ENCODE data around the gene DHRS1. TPM values are rescaled to one million over a fixed set of nuclear protein-coding genes. Genes with fewer than 3 reads are reported as not detected.
A peak's percentile ranks its signal among the peaks of the same experiment; 100 is the strongest.

Gene DHRS1
- total RNA-seq, 1 experiment from 2014 or later: 6.9 TPM

- DNase-seq (ENCODE audit: low read depth): no peak
These were observed 11.3 kb upstream of the DHRS1 start, which contains the start of gene LTB4R for GRCh38 chr14:24310646-24311604. TSS of gene LTB4R (plus strand) at chr14:24311502. CDS start at chr14:24315652, 4,150 bp downstream.

GRCh38 chr14:24310265-24310645 lies 10.7 kb upstream of the DHRS1 start:
- DNase-seq (ENCODE audit: low read depth): no peak

DNA sequence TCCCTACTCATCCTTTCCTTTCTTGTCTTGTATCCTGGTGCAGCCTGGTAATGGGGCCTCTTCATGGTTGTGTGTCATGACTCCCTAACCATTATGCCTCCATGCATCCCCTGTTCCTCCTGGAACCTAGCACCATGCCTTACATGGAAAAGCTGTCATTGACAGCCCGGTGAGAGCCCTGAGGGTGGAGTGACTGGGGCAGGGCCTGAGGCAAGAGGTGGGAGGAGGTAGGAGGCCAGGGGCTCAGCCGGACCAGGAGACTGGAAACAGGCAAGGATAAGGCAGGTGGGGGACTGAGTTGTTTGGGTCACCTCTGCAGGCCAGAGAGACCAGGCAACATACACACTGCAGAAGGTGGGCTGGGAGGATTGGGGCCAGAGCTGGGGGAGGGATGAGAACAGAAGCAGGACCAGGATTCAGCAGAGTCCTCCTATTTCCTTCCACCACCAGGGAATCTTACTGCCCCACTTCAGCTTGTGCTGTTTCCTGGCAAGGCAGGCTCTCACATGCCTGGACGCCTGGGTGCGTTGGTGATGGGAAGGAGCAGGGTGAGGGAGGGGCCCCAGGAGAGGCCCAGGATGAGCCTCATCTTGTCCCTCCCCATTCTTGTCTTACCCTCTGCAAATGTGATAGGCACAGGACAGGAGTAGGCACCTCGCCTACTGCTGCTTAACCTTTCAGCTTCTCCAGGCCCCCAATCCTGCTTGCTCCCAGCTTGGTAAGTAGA lies 10.1 kb upstream of the DHRS1 start, which contains the start of gene LTB4R2:
Gene LTB4R2 (plus strand): TSS at position 603 of the 727 bp plus-strand sequence. CDS start 525 bp downstream, outside the sequence.
- DNase-seq (ENCODE audit: low read depth): no peak

DNA sequence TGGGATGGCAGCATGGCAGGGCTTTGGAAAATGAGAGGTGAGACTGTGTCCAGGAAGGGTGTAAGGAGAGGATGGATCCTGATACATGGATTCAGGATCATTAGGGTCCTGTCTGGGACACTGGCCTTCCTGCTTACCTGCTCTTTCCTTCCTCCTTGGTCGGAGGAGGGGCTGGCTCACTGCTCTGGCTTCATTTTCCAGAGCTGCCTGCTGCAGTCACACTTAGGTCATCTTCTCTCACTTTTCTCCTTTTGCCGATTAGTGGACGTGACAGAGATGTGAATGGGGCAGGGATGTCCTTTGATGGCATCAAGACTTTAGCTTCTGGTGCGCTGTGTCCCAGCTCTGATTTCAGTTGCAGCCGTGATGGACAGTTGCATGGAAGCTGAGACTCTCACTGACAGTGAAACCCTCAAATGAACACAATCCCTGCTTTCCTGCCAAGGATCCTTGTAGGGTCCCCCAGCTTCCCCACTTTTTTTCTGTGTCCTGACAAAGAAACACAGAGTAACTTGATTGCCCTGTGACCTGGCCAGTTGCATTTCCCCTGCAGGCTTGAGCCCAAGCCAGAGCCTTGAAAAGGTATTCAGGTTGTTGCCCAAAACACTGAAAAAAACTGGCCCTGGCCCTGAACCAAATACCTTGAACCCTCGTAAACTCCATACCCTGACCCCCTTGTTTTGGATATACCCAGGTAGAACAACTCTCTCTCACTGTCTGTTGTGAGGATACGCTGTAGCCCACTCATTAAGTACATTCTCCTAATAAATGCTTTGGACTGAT lies 9.0 kb upstream of the DHRS1 start:
- no peak for DNase-seq (ENCODE audit: low read depth)

GRCh38 chr14:24307575-24308341 lies 8.2 kb upstream of the DHRS1 start, which contains the start of gene CIDEB:
TSS of gene CIDEB (minus strand) at chr14:24307977. CDS start at chr14:24307858, 119 bp downstream.
- DNase-seq (ENCODE audit: low read depth): peak; percentile 56

- no peak for DNase-seq (ENCODE audit: low read depth)
These were observed 7.6 kb upstream of the DHRS1 start for GRCh38 chr14:24307156-24307574.

GRCh38 chr14:24304019-24304387 lies 4.4 kb upstream of the DHRS1 start:
- DNase-seq (ENCODE audit: low read depth): no peak

GRCh38 chr14:24300326-24300980 lies 873 bp upstream of the DHRS1 start:
- DNase-seq (ENCODE audit: low read depth): no peak

GRCh38 chr14:24298892-24299254 lies 707 bp downstream of the DHRS1 start:
- peak; percentile 83 for DNase-seq (ENCODE audit: low read depth)

DNA sequence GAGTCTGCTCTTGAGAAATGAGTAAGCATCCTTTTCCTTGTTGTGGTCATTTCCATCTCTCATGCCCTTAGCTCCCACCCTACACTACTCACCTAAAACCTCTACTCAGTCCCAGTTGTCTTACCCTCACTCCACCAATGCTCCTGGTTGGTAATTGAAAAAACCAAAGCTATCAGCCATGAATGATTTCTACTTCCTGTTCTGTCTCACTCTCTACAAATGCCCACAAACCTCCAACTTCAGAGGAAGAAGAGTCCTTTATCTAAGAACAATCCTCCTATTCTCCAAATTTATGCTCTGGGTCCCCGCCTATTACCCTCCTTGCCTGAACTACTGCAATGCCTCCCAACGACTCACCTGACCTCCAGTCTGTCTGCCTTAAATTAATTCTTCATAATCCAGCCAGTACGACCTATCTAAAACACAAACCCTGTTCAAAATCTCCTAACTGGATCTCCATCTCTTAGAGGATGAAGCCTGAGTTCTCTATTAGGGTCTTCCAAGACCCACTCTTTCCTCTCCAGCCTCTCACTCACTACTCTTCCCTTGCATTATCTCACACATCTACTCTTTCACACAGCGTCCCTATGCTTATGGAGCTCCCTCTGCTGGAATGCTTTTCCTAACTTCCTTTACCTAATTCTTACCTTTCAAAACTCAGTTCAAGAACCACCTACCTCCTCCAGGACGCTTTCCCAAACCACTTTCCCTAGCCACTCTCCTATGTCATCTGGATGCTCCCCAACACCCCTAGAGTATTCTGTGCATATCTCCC lies 2.2 kb downstream of the DHRS1 start:
- DNase-seq (ENCODE audit: low read depth): peak; percentile 21

GRCh38 chr14:24296341-24297157 lies 3.0 kb downstream of the DHRS1 start:
- peak; percentile 94 for DNase-seq (ENCODE audit: low read depth)

DNA sequence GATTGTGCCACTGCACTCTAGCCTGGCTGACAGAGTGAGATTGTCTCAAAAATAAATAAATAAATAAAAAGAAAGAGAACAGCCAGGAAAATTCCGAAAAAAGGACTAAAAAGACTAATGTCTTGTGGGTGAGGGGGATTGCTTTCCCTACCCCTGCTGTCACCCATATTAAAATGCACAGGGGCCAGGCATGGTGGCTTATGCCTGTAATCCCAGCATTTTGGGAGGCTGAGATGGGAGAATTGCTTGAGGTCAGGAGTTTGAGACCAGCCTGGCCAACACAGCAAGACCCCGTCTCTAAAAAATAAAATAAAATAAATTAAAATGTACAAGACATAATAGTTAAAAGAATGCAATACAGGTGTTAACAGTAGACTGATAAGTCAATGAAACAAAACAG lies 6.1 kb downstream of the DHRS1 start:
- DNase-seq (ENCODE audit: low read depth): no peak

DNA sequence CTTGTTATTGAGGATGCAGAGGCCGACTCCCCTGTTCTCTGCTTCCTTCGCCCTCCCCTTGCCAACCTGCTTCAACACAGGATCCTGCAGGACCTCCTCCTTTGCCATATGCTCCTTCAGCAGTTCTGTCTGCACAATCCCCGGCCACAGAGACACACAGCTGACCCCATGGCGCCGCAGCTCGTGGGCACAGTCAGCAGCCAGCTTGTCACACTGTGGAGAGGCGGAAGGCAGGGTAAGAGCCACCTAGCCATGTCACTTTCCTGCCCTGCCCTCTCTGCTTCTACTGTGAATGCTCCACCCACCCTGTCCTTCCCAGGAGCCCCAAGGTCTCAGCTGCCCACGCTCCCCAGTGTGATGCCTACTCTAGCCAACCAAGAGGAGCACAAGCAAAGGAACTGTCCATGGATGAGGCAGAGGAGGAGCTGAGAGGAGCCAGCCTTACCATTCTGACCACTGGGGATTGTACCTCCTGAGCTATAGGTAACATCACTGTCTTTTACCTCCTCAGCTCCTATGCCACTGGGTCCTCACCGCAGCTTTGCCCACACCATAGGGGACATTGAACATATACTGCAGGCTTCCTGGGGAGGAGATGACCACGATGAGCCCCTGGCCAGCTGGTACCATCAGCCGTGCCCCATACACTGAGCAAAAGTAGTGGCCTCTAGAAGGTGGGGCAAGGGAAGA lies 7.3 kb downstream of the DHRS1 start:
- no peak for DNase-seq (ENCODE audit: low read depth)

GRCh38 chr14:24291446-24292117 lies 8.0 kb downstream of the DHRS1 start:
- no peak for DNase-seq (ENCODE audit: low read depth)

GRCh38 chr14:24290746-24291145 lies 8.8 kb downstream of the DHRS1 start:
- DNase-seq (ENCODE audit: low read depth): no peak

DNA sequence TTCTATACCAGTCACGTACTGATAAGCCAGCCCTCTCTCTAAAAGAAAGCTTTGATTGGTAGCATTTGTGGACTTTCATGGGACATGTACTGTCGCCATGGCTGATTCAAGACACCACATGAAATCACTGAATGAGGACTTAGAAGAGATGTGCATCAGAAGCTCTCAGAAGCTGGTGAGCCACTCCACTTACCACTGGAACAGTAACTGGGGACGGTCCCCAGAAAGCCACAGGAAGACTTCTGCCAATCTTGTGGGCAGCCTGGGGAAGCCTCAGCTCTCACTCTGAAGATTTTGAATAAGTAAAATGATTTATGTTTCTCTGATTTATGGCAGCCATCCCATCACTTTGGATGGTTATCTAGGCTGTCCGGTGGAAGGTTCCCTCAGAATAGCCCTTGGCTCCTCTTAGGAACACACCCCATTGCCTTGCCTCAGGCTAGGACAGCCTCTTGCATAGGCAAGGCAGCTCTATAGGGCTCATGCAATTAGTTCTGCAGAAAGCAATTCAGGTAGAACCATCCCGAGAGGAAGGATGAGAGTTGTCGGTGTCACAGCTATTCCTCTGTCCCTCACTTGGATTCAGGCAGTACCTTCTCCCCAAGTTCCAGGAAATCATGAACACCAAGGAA lies 9.8 kb downstream of the DHRS1 start:
- no peak for DNase-seq (ENCODE audit: low read depth)

- DNase-seq (ENCODE audit: low read depth): no peak
These were observed 12.6 kb downstream of the DHRS1 start for GRCh38 chr14:24286996-24287395.
